Neural progenitor cell (in vitro differentiated cells): ENCODE measurements around the gene PCDH15. TPM values are rescaled to one million over a fixed set of nuclear protein-coding genes. Genes with fewer than 3 reads are reported as not detected.

Experiments used
- DNase-seq: peaks from one replicate; pipeline ENCODE4 v3.0.0-alpha.2; 2016; ENCODE audit warnings: low spot score
- H2AFZ ChIP-seq: fragments of 200-600 bp; sonication (generic); replicated peaks from 2 replicates; pipeline ENCODE4 v1.6.1; 2016; ENCODE audit warnings: antibody characterized with exemption
- H3F3A ChIP-seq: fragments of 200-600 bp; sonication (generic); 2 replicates; pipeline ENCODE4 v1.6.1; 2016; ENCODE audit warnings: antibody characterized with exemption, low read depth
- H3K27ac ChIP-seq: fragments of 200-600 bp; sonication (generic); 2 replicates; pipeline ENCODE4 v1.5.1; 2016; ENCODE audit warnings: mild to moderate bottlenecking
- H3K27me3 ChIP-seq: fragments of 200-600 bp; sonication (generic); 2 replicates; pipeline ENCODE4 v1.6.1; 2016; ENCODE audit warnings: mild to moderate bottlenecking, moderate library complexity
- H3K36me3 ChIP-seq: fragments of 200-600 bp; sonication (generic); 2 replicates; pipeline ENCODE4 v1.5.1; 2016
- H3K4me1 ChIP-seq: fragments of 200-600 bp; sonication (generic); 2 replicates; pipeline ENCODE4 v1.6.1; 2016; ENCODE audit warnings: mixed run types
- H3K4me2 ChIP-seq: fragments of 200-600 bp; sonication (generic); 2 replicates; pipeline ENCODE4 v1.6.1; 2016
- H3K4me3 ChIP-seq: fragments of 200-600 bp; sonication (generic); 2 replicates; pipeline ENCODE4 v1.5.1; 2016
- H3K79me2 ChIP-seq: fragments of 200-600 bp; sonication (generic); 2 replicates; pipeline ENCODE4 v1.6.1; 2016; ENCODE audit warnings: low read depth
- H3K9ac ChIP-seq: fragments of 200-600 bp; sonication (generic); 2 replicates; pipeline ENCODE4 v1.6.1; 2016
- H3K9me3 ChIP-seq: fragments of 200-600 bp; sonication (generic); 2 replicates; pipeline ENCODE4 v1.5.1; 2016; ENCODE audit warnings: low read depth
- H4K20me1 ChIP-seq: fragments of 200-600 bp; sonication (generic); 2 replicates; pipeline ENCODE4 v1.6.1; 2016; ENCODE audit warnings: low read depth
- H3K27ac Mint-ChIP-seq: 3 replicates; pipeline ENCODE4 v1.8.0; 2021; ENCODE audit warnings: mixed read lengths
- H3K27me3 Mint-ChIP-seq: 2 replicates; pipeline ENCODE4 v1.8.0; 2022; ENCODE audit warnings: low read depth, mild to moderate bottlenecking, inconsistent platforms, moderate library complexity, mixed read lengths; ENCODE audit not compliant: insufficient read depth
- H3K36me3 Mint-ChIP-seq: 3 replicates; pipeline ENCODE4 v1.8.0; 2021; ENCODE audit warnings: mixed read lengths
- H3K4me1 Mint-ChIP-seq: 3 replicates; pipeline ENCODE4 v1.8.0; 2021; ENCODE audit warnings: mixed read lengths
- H3K4me3 Mint-ChIP-seq: 3 replicates; pipeline ENCODE4 v1.8.0; 2021; ENCODE audit warnings: mild to moderate bottlenecking, moderate library complexity, mixed read lengths
- H3K9me3 Mint-ChIP-seq: 3 replicates; pipeline ENCODE4 v1.8.0; 2020; ENCODE audit warnings: mixed read lengths
- EZH2 ChIP-seq: fragments of 200-600 bp; sonication (generic); IDR thresholded peaks from 2 replicates; pipeline ENCODE4 v1.6.1; 2017; ENCODE audit warnings: antibody characterized with exemption, mild to moderate bottlenecking, moderate library complexity
- EZH2phosphoT487 ChIP-seq: fragments of 200-600 bp; sonication (generic); IDR thresholded peaks from 2 replicates; pipeline ENCODE4 v1.6.1; 2017; ENCODE audit warnings: antibody characterized with exemption
- total RNA-seq: library from RNA; depleted of rRNA; stranded (reverse); fragments of >200 nt; gene quantifications from 2 replicates; pipeline ENCODE4 v1.2.3, GENCODE V29; 2015; ENCODE audit warnings: low replicate concordance
- TF ChIP-seq, protein P1 (sequence below): fragments of 200-600 bp; sonication (generic); IDR thresholded peaks from 2 replicates; pipeline ENCODE4 v1.5.1; 2017; ENCODE audit warnings: antibody characterized with exemption, mild to moderate bottlenecking

PCDH15 gene
- total RNA-seq, 1 donor from 2014 or later = 0.17 TPM

DNA sequence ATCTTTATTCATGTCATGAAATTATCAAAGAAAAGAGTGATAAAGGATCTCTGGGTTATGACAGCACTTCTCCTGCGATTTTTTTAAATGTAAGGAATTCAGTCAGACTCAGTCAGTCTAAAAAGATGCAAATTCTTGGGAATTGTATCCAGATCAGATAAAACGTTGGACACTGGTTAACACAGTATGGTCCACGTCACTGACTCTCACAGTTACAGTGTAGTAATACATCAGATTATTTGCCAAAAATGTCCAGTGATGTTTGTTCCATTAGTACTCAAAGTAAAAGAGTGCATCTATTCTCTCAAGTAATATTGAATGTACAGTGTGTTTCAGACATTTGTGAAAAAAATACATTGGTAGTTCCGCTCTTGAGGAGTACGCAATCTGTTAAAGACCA lies 224.5 kb downstream of the PCDH15 start:
- Histone ChIP-seq H2AFZ (no peak overlapping the region), H3K9me3 (no peaks in the 10 kb centered on the region), H3K4me3 (no peak overlapping the region), H3K79me2 (no peaks in the 10 kb centered on the region), H3K27me3 (no peaks in the 10 kb centered on the region), H3K9ac (no peak overlapping the region), H3F3A (no peaks in the 10 kb centered on the region), H3K4me1 (no peaks in the 10 kb centered on the region), H4K20me1 (no peaks in the 10 kb centered on the region), H3K27ac (no peak overlapping the region), H3K36me3 (no peaks in the 10 kb centered on the region), H3K4me2 (no peak overlapping the region)
- TF ChIP-seq EZH2phosphoT487 (no peak), EZH2 (no peak)
- TF ChIP-seq, protein P1, sequence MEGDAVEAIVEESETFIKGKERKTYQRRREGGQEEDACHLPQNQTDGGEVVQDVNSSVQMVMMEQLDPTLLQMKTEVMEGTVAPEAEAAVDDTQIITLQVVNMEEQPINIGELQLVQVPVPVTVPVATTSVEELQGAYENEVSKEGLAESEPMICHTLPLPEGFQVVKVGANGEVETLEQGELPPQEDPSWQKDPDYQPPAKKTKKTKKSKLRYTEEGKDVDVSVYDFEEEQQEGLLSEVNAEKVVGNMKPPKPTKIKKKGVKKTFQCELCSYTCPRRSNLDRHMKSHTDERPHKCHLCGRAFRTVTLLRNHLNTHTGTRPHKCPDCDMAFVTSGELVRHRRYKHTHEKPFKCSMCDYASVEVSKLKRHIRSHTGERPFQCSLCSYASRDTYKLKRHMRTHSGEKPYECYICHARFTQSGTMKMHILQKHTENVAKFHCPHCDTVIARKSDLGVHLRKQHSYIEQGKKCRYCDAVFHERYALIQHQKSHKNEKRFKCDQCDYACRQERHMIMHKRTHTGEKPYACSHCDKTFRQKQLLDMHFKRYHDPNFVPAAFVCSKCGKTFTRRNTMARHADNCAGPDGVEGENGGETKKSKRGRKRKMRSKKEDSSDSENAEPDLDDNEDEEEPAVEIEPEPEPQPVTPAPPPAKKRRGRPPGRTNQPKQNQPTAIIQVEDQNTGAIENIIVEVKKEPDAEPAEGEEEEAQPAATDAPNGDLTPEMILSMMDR = no peak
- Mint-ChIP-seq H3K9me3 (peaks cover 2% of the 10 kb centered on the region), H3K27ac (no peak overlapping the region), H3K4me1 (no peaks in the 10 kb centered on the region), H3K4me3 (no peak overlapping the region), H3K36me3 (no peaks in the 10 kb centered on the region), H3K27me3 (no peaks in the 10 kb centered on the region)
- no peak for DNase-seq

DNA sequence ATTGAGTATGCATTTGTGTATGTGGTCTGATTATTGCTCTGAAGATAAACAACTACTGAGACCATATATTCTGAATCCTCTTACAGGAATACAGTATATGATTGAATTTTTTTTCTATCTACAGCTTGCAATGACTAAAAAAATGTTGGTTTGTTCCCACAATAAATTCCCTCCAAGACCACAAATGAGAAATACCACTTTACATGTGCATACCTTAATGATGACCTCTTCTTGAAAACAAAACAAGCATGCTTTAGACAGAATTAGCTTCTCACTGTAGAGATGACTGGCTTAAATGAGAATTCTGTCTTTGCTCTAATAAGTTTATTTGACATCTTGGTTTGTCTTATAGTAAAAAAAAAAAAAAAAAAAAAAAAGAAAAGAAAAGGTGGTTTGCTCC lies 241.5 kb downstream of the PCDH15 start:
- H3K4me3 Mint-ChIP-seq = no peak overlapping the region
- H3K27ac Mint-ChIP-seq = no peak overlapping the region
- H3K36me3 Mint-ChIP-seq = no peaks in the 10 kb centered on the region
- Histone ChIP-seq H3K79me2 (no peaks in the 10 kb centered on the region), H3K4me2 (no peak overlapping the region), H3K36me3 (no peaks in the 10 kb centered on the region), H3F3A (no peaks in the 10 kb centered on the region), H3K27me3 (no peaks in the 10 kb centered on the region), H3K27ac (no peak overlapping the region), H3K4me1 (no peaks in the 10 kb centered on the region), H3K4me3 (no peak overlapping the region), H4K20me1 (no peaks in the 10 kb centered on the region), H3K9ac (no peak overlapping the region), H3K9me3 (no peaks in the 10 kb centered on the region), H2AFZ (no peak overlapping the region)
- H3K9me3 Mint-ChIP-seq = no peaks in the 10 kb centered on the region
- TF ChIP-seq EZH2 (no peak), EZH2phosphoT487 (no peak)
- TF ChIP-seq, protein P1 = no peak
- DNase-seq = no peak
- H3K4me1 Mint-ChIP-seq = no peaks in the 10 kb centered on the region
- no peaks in the 10 kb centered on the region for H3K27me3 Mint-ChIP-seq

DNA sequence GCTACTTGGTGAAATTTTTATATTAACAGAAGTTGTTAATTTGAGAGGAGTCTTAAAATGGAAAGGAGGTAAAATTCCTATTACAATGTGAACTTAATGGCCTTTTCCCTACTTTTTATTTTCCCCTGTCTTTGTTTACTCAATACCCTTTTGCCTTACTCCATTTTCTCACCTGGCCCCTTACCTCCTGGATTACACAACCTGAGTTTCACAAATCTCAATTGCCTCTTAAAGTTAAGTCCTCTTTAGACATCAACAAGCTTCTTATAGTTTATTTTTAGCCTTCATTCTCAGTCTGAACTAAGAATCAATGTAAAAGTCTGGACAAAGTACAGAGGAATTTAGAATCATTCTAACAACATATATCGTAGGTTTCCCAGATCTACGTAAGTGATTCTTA lies 247.0 kb downstream of the PCDH15 start:
- Mint-ChIP-seq H3K9me3 (no peaks in the 10 kb centered on the region), H3K27me3 (no peaks in the 10 kb centered on the region), H3K4me3 (no peak overlapping the region), H3K36me3 (no peaks in the 10 kb centered on the region), H3K27ac (no peak overlapping the region), H3K4me1 (no peaks in the 10 kb centered on the region)
- H3F3A ChIP-seq = no peaks in the 10 kb centered on the region
- H3K4me3 ChIP-seq = no peak overlapping the region
- H3K9ac ChIP-seq = no peak overlapping the region
- no peaks in the 10 kb centered on the region for H3K4me1 ChIP-seq
- H3K27me3 ChIP-seq = no peaks in the 10 kb centered on the region
- no peak for TF ChIP-seq EZH2
- TF ChIP-seq, protein P1 = no peak
- TF ChIP-seq EZH2phosphoT487 = no peak
- H3K4me2 ChIP-seq = no peak overlapping the region
- H3K27ac ChIP-seq = no peak overlapping the region
- H2AFZ ChIP-seq = no peak overlapping the region
- DNase-seq = no peak
- no peaks in the 10 kb centered on the region for H3K9me3 ChIP-seq
- H3K36me3 ChIP-seq = no peaks in the 10 kb centered on the region
- H4K20me1 ChIP-seq = no peaks in the 10 kb centered on the region
- H3K79me2 ChIP-seq = no peaks in the 10 kb centered on the region
